ENCODE results near the gene KRTAP20-4.

The KRTAP20-4 gene

DNA sequence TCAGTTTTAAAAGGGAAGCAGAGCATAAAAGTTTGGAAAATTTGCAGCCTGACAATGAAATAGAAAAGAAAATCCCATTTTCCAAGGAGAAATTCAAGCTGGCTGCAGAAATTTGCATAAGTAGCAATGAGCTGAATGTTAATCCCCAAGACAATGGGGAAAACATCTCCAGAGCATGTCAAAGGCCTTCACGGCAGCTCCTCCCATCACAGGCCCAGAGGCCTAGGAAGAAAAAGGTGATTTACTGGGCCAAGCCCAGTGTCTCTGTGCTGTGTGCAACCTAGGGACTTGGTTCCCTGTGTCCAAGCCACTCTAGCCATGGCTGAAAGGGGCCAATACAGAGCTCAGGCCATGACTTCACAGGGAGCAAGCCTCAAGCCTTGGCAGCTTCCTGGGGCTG, 48.3 kb downstream of the KRTAP20-4 start:
- no peak for DNase-seq

Data from SHP77 (cell line).